ENCODE results near the gene GIN1.
"Not testable (repeated sequence)": the region's sequence is repeated elsewhere in the genome, so short reads cannot be mapped to it uniquely, and the experiment has no call there.

GIN1 gene

DNA sequence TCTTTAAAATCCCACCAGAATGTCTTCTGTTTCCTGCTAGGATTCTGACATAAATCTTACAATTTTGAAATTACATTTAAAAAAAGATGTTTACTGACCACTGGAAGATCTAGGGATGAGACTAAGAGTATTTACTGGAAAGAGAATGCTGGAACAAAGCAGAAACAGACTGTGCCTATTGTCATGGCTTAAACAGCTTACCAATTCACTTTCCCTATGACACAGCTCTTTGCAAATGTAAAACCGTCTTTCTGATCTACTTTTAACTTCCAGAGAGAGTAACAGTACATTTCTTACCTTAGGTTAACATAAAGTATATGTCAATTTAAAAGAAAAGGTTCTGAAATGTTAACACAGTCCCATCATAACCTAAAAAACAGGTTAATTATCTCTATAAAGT lies 10.7 kb downstream of the GIN1 start:
- no peak for DNase-seq (ENCODE audit: low spot score)

DNA sequence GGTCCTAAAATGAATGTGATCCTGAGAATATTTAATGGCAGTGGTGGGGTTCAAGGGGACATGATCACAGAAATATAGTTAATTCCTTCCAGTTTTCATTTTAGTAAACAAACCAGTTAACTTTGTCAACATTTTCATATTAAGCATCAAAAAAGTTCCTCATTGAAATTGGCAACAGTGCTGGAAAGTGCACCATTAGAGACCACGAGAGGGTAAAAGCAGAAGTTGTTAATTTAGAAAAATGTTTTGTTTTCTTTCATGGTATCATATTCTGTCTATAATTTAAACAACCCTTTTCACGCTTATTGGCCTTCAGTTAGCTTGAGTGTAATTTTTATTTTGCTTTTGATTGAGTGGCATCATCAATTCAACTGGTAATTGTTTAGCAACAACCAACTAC lies 11.9 kb downstream of the GIN1 start:
- no peak for DNase-seq (ENCODE audit: low spot score)

DNA sequence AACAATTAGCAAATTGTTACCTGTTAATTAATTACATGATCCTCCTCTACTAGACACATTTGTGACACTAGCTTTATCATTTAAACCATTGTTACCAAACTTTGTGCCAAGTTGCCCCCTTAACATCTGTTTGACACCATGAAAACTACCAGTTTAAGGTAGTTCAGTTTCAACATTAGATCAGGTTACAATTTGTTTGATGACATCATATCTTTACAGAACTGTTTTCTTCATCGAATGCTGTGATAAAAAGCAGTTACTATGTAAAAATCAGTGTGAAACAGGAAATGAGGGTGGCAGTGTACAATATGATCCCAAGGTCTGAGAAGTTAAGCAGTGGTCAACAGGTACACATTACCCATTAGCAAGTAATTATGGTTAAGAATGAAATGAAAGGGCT lies 17.7 kb downstream of the GIN1 start:
- no peak for DNase-seq (ENCODE audit: low spot score)

DNA sequence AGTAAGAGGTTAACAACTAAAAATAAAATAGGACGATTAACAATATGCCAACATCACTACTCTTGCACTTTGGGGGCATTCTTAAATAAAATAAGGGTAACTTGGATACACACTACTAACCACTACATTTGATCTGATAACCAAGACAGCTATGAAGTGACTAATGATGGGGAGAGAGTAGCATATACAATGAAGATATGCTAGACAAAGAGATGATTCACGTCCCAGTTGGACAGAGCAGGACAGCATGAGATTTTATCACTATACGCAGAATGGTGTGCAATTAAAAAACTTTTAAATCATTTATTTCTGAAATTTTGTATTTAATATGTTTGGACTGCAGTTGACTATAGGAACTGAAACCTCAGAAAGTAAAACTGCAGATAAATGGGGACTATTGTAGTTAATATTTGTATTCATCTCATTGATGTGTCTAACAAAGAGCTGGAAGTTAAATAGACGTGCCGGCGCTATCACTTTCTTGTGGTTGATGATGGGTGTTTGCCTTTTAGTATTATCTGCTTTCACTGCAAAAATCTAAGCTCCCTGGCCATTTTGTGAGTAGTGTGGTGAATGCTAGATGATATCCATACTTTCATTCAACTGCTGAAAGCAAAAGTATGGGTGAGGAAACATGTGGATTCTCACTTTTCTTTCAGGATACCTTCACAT lies 18.7 kb downstream of the GIN1 start:
- no peak for DNase-seq (ENCODE audit: low spot score)

GRCh38 chr5:103098993-103099392 lies 20.9 kb downstream of the GIN1 start:
- DNase-seq (ENCODE audit: low spot score), result no peak

GRCh38 chr5:103094737-103095136 lies 25.2 kb downstream of the GIN1 start:
- DNase-seq (ENCODE audit: low spot score), result no peak

GRCh38 chr5:103093727-103094126 lies 26.2 kb downstream of the GIN1 start:
- DNase-seq (ENCODE audit: low spot score), result no peak

DNA sequence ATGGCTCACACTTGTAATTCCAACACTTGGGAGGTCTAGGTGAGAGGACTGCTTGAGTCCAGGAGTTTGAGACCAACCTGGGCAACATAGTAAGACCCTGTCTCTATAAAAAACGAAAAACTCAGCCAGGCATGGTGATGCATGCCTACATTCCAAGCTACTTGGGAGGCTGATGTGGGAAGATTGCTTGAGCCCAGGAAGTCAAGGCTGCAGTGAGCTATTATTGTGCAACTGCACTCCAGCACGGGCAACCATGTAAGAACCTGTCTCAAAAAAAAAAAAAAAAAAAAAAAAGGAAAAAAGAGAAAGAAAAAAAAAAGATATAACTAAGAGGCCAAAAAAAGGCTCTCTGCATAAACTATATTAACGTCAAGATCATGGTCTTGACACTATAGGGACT lies 27.3 kb downstream of the GIN1 start:
- no peak for DNase-seq (ENCODE audit: low spot score)

DNA sequence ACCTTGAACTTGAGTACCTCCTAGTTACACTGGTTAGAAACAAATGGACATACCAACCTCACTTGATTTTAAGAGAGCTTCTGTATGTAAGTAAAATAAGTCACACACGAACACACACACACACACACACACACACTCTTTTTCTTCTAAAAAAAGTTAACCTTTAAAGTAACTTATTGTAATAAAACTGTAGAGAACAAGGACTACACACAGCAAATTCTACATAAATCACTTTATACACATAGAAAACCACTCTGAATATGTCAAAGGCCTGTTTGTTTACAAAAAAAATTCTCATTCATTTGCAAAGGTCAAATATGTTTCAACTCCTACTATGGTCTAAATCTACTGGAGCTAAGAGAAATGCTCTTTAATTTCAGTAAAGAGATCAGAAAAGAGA lies 29.1 kb downstream of the GIN1 start:
- DNase-seq (ENCODE audit: low spot score), result no peak

DNA sequence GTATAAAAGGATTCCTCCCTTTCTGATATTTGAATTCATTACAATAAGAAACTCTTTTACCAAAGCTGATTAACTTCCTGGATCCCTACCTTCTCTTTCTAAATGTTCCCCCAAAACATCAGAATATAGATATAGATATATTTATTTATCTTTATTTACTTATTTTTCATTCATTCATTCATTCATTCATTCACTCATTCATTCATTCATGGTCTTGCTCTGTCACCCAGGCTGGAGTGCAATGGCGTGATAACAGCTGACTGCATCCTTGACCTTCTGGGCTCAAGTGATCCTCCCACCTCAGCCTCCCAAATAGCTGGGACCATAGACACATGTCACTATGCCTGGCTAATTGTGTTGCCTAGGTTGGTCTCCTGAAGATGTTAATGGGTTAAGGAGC lies 30.7 kb downstream of the GIN1 start:
- no peak for DNase-seq (ENCODE audit: low spot score)

DNA sequence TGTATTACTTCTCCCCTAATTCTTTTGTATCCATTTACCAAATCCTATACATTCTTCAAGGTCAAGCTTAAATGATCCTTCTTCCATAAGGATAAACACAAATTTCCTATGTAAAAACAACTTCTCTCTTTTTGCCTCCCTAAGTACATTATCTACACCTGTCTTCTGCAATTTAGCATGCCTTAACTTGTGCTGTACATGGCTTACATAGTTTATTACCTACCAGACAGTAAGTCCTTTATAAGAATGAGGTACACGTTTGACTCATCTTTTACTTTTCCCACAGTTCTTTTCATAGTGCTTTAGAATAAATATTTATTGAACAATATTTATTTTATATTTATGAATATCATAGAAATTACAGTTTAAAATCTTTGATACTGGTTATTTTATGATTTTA lies 33.4 kb downstream of the GIN1 start:
- no peak for DNase-seq (ENCODE audit: low spot score)

GRCh38 chr5:103079796-103080195 lies 40.1 kb downstream of the GIN1 start:
- DNase-seq (ENCODE audit: low spot score), result no peak

- DNase-seq (ENCODE audit: low spot score), result no peak
These were observed 44.5 kb downstream of the GIN1 start for GRCh38 chr5:103075442-103075841.

DNA sequence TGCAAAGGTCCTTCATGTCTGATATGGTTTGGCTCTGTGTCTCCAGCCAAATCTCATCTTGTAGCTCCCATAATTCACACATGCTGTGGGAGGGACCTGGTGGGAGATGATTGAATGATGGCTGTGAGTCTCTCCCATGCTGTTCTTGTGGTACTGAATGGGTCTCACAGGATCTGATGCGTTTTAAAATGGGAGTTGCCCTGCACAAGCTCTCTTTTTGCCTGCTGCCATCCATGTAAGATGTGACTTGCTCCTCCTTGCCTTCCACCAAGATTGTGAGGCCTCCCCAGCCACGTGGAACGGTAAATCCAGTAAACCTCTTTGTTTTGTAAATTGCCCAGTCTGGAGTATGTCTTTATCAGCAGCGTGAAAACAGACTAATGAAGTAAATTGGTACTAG lies 46.4 kb downstream of the GIN1 start:
- not testable (repeated sequence) for DNase-seq (ENCODE audit: low spot score)

DNA sequence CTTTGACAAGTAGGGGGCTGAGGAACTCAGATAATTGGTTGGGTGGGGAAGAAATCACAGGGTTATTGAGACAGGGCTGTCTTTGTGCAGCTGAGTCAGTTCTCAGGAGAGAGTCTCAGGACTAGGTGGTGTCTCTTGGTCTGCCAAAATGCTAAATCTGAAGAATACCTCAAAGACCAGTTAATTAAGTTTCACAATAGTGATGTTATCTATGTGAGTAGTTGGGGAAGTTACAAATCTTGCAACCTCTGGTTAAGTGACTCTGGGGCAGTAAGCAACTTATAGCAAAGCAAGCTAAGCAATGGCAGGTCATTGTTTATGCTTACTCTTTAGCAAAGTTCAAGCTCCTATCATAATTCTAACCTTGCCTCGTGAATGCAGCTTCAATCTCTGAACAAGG lies 53.6 kb downstream of the GIN1 start:
- DNase-seq (ENCODE audit: low spot score), result no peak

DNA sequence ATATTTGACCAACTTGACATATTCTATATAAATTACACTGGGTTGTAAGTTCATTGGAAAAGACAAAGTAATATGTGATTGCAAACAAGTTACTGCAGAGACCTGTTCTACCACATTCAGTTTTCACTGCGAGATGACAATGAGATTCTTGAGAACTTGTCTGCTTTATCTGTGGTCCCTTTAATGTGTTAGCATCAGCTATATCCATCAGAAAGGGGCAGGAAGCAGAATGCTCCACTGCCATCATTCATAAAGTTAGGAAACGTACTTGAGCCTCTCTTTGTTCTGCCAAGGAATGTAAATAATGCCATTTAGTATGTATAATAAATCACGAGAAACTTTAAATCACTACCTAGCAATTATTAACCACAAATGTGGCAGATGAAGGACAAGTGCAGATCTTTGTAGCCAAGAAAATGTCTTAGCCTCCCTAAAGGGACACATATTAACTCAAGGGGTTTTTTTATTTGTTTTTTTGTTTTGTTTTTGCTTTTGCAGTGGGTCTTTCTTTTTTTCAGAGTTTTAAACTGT lies 59.4 kb downstream of the GIN1 start:
- no peak for DNase-seq (ENCODE audit: low spot score)

DNA sequence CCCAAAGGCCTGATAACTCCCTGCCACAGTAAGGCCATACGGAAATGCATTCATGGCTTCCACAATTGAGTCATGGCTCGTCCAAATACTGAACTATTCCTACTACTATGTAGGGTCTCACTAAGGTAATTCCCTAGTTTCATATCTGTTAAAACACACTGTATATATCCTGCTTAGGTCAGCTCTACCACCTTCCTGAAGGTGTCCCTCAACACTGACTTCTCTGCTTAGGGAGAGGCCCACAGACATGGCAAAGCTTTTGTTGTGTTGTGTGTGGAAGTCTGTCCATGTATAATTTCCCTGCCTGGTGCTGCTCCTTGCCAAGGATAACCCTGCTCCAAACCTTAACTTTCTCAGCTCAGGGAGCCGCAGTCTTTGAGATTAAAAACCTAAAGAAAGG lies 60.4 kb downstream of the GIN1 start:
- DNase-seq (ENCODE audit: low spot score), result no peak

DNA sequence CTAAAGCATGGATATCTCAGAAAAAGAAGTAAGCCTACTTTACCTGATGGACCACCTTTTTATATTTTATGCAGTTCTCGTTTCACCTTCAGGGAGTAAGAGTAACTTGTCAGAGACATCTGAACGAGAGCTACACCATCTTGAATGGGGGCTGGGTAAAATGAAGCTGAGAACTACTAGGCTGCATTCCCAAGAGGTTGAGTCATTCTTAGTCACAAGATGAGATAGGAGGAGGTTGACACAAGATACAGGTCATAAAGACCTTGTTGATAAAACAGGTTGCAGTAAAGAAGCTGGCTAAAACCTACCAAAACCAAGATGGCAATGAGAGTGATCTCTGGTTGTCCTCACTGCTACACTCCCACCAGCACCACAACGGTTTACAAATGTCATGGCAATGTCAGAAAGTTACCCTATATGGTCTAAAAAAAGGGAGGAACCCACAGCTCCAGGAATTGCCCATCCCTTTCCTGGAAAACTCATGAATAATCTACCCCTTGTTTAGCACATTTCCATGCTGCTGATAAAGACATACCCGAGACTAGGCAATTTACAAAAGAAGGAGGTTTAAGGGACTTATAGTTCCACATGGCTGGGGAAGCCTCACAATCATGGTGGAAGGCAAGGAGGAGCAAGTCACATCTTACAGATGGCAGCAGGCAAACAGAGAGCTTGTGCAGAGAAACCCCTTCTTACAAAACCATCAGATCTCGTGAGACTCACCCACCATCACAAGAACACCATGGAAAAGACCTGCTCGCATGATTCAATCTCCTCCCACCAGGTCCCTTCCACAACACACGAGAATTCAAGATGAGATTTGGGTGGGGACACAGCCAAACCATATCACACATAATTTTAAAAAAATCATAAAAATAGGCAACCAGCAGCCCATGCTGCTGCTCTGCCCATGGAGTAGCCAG lies 62.5 kb downstream of the GIN1 start:
- no peak for DNase-seq (ENCODE audit: low spot score)

DNA sequence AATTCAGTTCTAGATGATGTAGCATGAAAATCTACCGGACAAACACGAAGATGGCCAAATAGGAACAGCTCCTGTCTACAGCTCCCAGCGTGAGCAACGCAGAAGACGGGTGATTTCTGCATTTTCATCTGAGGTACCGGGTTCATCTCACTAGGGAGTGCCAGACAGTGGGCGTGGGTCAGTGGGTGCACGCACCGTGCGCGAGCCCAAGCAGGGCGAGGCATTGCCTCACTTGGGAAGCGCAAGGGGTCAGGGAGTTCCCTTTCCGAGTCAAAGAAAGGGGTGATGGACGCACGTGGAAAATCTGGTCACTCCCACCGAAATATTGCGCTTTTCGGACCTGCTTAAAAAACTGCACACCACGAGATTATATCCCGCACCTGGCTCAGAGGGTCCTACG lies 73.2 kb downstream of the GIN1 start:
- DNase-seq (ENCODE audit: low spot score), result not testable (repeated sequence)

GRCh38 chr5:103041071-103041676 lies 78.8 kb downstream of the GIN1 start:
- no peak for DNase-seq (ENCODE audit: low spot score)

- DNase-seq (ENCODE audit: low spot score), result no peak
These were observed 82.1 kb downstream of the GIN1 start for GRCh38 chr5:103037673-103038455.

- DNase-seq (ENCODE audit: low spot score), result no peak
These were observed 83.3 kb downstream of the GIN1 start for GRCh38 chr5:103036601-103037000.

Data from left forelimb (tissue), 1 donor.